Adrenal gland (tissue), 12 donors: ENCODE results near the gene ELF5. TPM values are rescaled to one million over a fixed set of nuclear protein-coding genes. Genes with fewer than 3 reads are reported as not detected.

Experiments used
- DNase-seq, 7 donors: peaks; one replicate each; pipeline ENCODE4 v3.0.0-alpha.2; 2019 to 2020
- H3K27ac ChIP-seq, 5 donors: fragments of 200-600 bp; sonication (generic) in 4 of 5; 1 replicate in 3 of 5; 2 replicates in 2 of 5; pipeline versions ENCODE4 v1.5.1 to v1.8.0; 2016 to 2020; ENCODE audit warnings: mild to moderate bottlenecking in 1 of 5
- H3K27me3 ChIP-seq: fragments of 200-600 bp; 2 replicates; pipeline ENCODE4 v1.8.0; 2021
- H3K36me3 ChIP-seq, 2 donors: fragments of 200-600 bp; replicated peaks in 1 of 2; 1 replicate in 1 of 2; 2 replicates in 1 of 2; pipeline versions ENCODE4 v1.5.1 to v1.8.0; 2018 to 2022
- H3K4me1 ChIP-seq, 2 donors: fragments of 200-600 bp; replicated peaks in 1 of 2; 1 replicate in 1 of 2; 2 replicates in 1 of 2; pipeline versions ENCODE4 v1.5.1 to v1.8.0; 2018 to 2021
- H3K4me3 ChIP-seq, 4 donors: fragments of 200-600 bp; sonication (generic) in 3 of 4; one replicate each; pipeline ENCODE4 v1.5.1; 2016 to 2018
- H3K9me3 ChIP-seq, 3 donors: fragments of 200-600 bp; sonication (generic) in 1 of 3; replicated peaks in 1 of 3; 1 replicate in 2 of 3; 2 replicates in 1 of 3; pipeline versions ENCODE4 v1.5.1 to v1.8.0; 2016 to 2021
- CTCF ChIP-seq, 6 experiments: fragments of 450-650 bp in 4 of 6; fragments of 200-600 bp in 2 of 6; sonication (generic) in 1 of 6; IDR thresholded peaks; 1 replicate in 5 of 6; 2 replicates in 1 of 6; pipeline versions ENCODE4 v1.5.1 to v1.8.0; 2016 to 2021; ENCODE audit warnings: antibody characterized with exemption in 6 of 6, mild to moderate bottlenecking in 2 of 6, moderate library complexity in 1 of 6
- POLR2A ChIP-seq, 2 donors: fragments of 450-650 bp; IDR thresholded peaks; one replicate each; pipeline ENCODE4 v1.6.1; 2017; ENCODE audit warnings: antibody characterized with exemption in 2 of 2, mild to moderate bottlenecking in 2 of 2, moderate library complexity in 1 of 2
- WGBS, 4 donors: extraction: QIAGEN DNeasy Blood & Tissue Kit in 2 of 4; methylation state at CpG; one replicate each; pipeline versions ENCODE4 v1.1.5 to v1.1.7; 2013 to 2017; 5-methylcytosine and 5-hydroxymethylcytosine counted together
- intact Hi-C, 2 donors: fragments of 100-400 bp; cut with DNase I; formaldehyde crosslinking; loops; one replicate each; pipeline versions ENCODE4 v1.14.1 to v1.15.0; 2022 to 2023
- polyA plus RNA-seq, 3 donors: library from polyadenylated mRNA; stranded (reverse); fragments of 200-250 nt in 2 of 3; fragments of 350-450 nt in 1 of 3; fragmentation: Illumina TruSeq in 1 of 3; extraction: RNeasy Lipid Tissue Mini Kit (QIAGEN cat#74804) in 1 of 3; gene quantifications; one replicate each; pipeline ENCODE4 v1.2.3, GENCODE V29; 2013 to 2014
- total RNA-seq, 9 donors: library from RNA; depleted of rRNA in 4 of 9; stranded (reverse); fragments of >200 nt in 4 of 9; fragments of 120-200 nt in 1 of 9; fragmentation: NEBNext Ultra II Directional in 1 of 9; extraction: Animal tissue kit (Norgen Biotek cat#: 25700) in 1 of 9; gene quantifications; one replicate each; pipeline versions ENCODE4 v1.1.0 to v1.2.4, GENCODE V29; 2013 to 2023
- donor health status: healthy with polysubstance abuse.
- donor health status: Bipolar disorder and iron deficiency.
- donor health status: DM: yes; HTN: yes; CAD: no.
- donor health status: DM: no; HTN: no; CAD: no.
- donor health status: DM: no; HTN: no; CAD: no.
- donor health status: DM: yes; HTN: yes; CAD: no.

ELF5 gene
- total and polyA plus RNA-seq, 12 donors = 0.03 TPM; not detected in 11

GRCh38 chr11:34546511-34547209, 33.1 kb upstream of the ELF5 start:
- intact Hi-C loops = no loop called here
- WGBS, 4 donors = 59 to 77% (median 70%) methylated on average over 6 of the region's 6 CpGs
- no peak for TF ChIP-seq POLR2A (IDR thresholded peaks at IDR 0.05)
- no peak for TF ChIP-seq CTCF (IDR thresholded peaks at IDR 0.05)
- peaks cover 8% of the 10 kb centered on the region for H3K27me3 ChIP-seq
- no peaks in the 10 kb centered on the region for H3K4me1 ChIP-seq
- DNase-seq = no peak
- no peaks in the 10 kb centered on the region for H3K9me3 ChIP-seq
- H3K27ac ChIP-seq = no peak overlapping the region
- H3K36me3 ChIP-seq = no peaks in the 10 kb centered on the region
- no peak overlapping the region for H3K4me3 ChIP-seq

DNA sequence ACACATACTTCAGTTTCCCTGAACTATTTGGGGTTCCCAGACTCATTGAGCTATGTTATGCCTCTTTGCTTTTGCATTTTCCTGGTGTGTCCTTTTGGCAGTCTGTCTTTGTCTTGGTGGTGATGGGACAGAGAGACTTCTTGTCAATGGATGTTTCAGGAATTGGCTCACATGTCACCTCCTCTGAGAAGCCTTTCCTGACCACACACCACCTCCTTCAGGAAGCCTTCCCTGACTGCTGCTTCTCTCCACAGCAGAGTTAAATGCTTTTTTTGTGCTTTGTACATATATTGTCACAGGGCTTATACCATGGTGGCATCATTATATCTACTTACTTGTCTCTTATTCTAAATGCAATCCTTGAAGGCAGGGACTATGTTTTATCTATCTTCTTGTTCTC, 28.5 kb upstream of the ELF5 start:
- intact Hi-C loops = no loop called here
- Histone ChIP-seq H3K4me3 (no peak overlapping the region), H3K27me3 (peaks cover 9% of the 10 kb centered on the region), H3K36me3 (no peaks in the 10 kb centered on the region), H3K4me1 (no peaks in the 10 kb centered on the region), H3K9me3 (no peaks in the 10 kb centered on the region), H3K27ac (no peak overlapping the region)
- TF ChIP-seq POLR2A (IDR thresholded peaks at IDR 0.05) = no peak
- TF ChIP-seq CTCF (IDR thresholded peaks at IDR 0.05) = no peak
- DNase-seq = no peak

- TF ChIP-seq POLR2A (IDR thresholded peaks at IDR 0.05) (no peak), CTCF (IDR thresholded peaks at IDR 0.05) (no peak)
- no peak for DNase-seq
- no peak overlapping the region for H3K27ac ChIP-seq
- WGBS, 4 donors = 71 to 78% (median 74%) methylated on average over 6 of the region's 6 CpGs
- no peaks in the 10 kb centered on the region for H3K4me1 ChIP-seq
- H3K4me3 ChIP-seq = no peak overlapping the region
- no peaks in the 10 kb centered on the region for H3K36me3 ChIP-seq
- peaks cover 9% of the 10 kb centered on the region for H3K27me3 ChIP-seq
- intact Hi-C loops = no loop called here
- no peaks in the 10 kb centered on the region for H3K9me3 ChIP-seq
These were observed 27.3 kb upstream of the ELF5 start for GRCh38 chr11:34540870-34541269.

- intact Hi-C loops = no loop called here
These were observed 24.0 kb upstream of the ELF5 start for GRCh38 chr11:34537636-34538035.

More at GRCh38 chr11:34537636-34538035, 24.0 kb upstream of the ELF5 start:
- H3K4me3 ChIP-seq = no peak overlapping the region
- H3K4me1 ChIP-seq = no peaks in the 10 kb centered on the region
- WGBS, 4 donors = 20 to 80% (median 61%) methylated on average over 1 of the region's 1 CpG
- H3K9me3 ChIP-seq = no peaks in the 10 kb centered on the region
- DNase-seq = no peak
- TF ChIP-seq CTCF (IDR thresholded peaks at IDR 0.05) (no peak), POLR2A (IDR thresholded peaks at IDR 0.05) (no peak)
- peaks cover 9% of the 10 kb centered on the region for H3K27me3 ChIP-seq
- H3K36me3 ChIP-seq = no peaks in the 10 kb centered on the region
- no peak overlapping the region for H3K27ac ChIP-seq
